Measurements from ENCODE around the gene CISTR.
"Not testable (repeated sequence)": the region's sequence is repeated elsewhere in the genome, so short reads cannot be mapped to it uniquely, and the experiment has no call there.

CISTR gene

GRCh38 chr12:53762793-53763192 is 11.0 kb upstream of the CISTR start:
- not testable (repeated sequence) for DNase-seq

GRCh38 chr12:53761306-53761705 is 9.5 kb upstream of the CISTR start:
- DNase-seq: no peak

- DNase-seq: no peak
These were observed 7.5 kb upstream of the CISTR start for GRCh38 chr12:53759261-53759660.

- no peak for DNase-seq
These were observed 6.9 kb upstream of the CISTR start for GRCh38 chr12:53758730-53759103.

- no peak for DNase-seq
These were observed 6.4 kb upstream of the CISTR start for GRCh38 chr12:53758081-53758729.

- peak; percentile 41 to 57 for DNase-seq
These were observed 5.5 kb upstream of the CISTR start for GRCh38 chr12:53757101-53757770.

- DNase-seq: no peak
These were observed 4.7 kb upstream of the CISTR start for GRCh38 chr12:53756300-53757100.

GRCh38 chr12:53755893-53756292 is 4.1 kb upstream of the CISTR start:
- DNase-seq: no peak

- DNase-seq: no peak
These were observed 3.7 kb upstream of the CISTR start for GRCh38 chr12:53755451-53755891.

GRCh38 chr12:53754633-53755264 is 3.0 kb upstream of the CISTR start:
- no peak for DNase-seq

GRCh38 chr12:53754188-53754585 is 2.4 kb upstream of the CISTR start:
- DNase-seq: no peak

- no peak for DNase-seq
These were observed 842 bp upstream of the CISTR start for GRCh38 chr12:53752621-53753020.

- no peak for DNase-seq
These were observed 418 bp upstream of the CISTR start for GRCh38 chr12:53752192-53752601.

GRCh38 chr12:53750812-53751335 is 905 bp downstream of the CISTR start:
- no peak for DNase-seq

- DNase-seq: no peak
These were observed 1.6 kb downstream of the CISTR start for GRCh38 chr12:53749986-53750811.

GRCh38 chr12:53748072-53748840 is 3.5 kb downstream of the CISTR start:
- no peak for DNase-seq

GRCh38 chr12:53747095-53747494 is 4.7 kb downstream of the CISTR start:
- DNase-seq: no peak

- peak; percentile 69 to 75 for DNase-seq
These were observed 5.1 kb downstream of the CISTR start for GRCh38 chr12:53746592-53747092.

GRCh38 chr12:53744751-53745150 is 7.0 kb downstream of the CISTR start:
- no peak for DNase-seq

- no peak for DNase-seq
These were observed 7.7 kb downstream of the CISTR start for GRCh38 chr12:53744130-53744441.
